ENCODE measurements around the gene AFF2.

The AFF2 gene

GRCh38 chrX:148500423-148501385 is at the start of gene AFF2:
AFF2 (plus strand) TSS chrX:148500617; CDS start chrX:148501098, 481 bp downstream.
- POLR2A ChIA-PET, result no interaction called here
- CTCF ChIA-PET, result no interaction called here
- DNase-seq (ENCODE audit: extremely low spot score), result peak; percentile 11
- no peak for TF ChIP-seq CTCF (IDR thresholded peaks at IDR 0.05; ENCODE audit: control extremely low read depth, extremely low read depth, low read depth, missing control alignments)

- DNase-seq (ENCODE audit: extremely low spot score), result no peak
- CTCF ChIA-PET, result no interaction called here
- POLR2A ChIA-PET, result no interaction called here
- no peak for TF ChIP-seq CTCF (IDR thresholded peaks at IDR 0.05; ENCODE audit: control extremely low read depth, extremely low read depth, low read depth, missing control alignments)
Observed at GRCh38 chrX:148457279-148457678, 43.1 kb upstream of the AFF2 start.

- peak; percentile 3 for DNase-seq (ENCODE audit: extremely low spot score)
- ChIA-PET POLR2A (no interaction called here), CTCF (no interaction called here)
- no peak for TF ChIP-seq CTCF (IDR thresholded peaks at IDR 0.05; ENCODE audit: control extremely low read depth, extremely low read depth, low read depth, missing control alignments)
Observed at GRCh38 chrX:148459343-148459742, 41.1 kb upstream of the AFF2 start.

- TF ChIP-seq CTCF (IDR thresholded peaks at IDR 0.05; ENCODE audit: control extremely low read depth, extremely low read depth, low read depth, missing control alignments), result no peak
- POLR2A ChIA-PET, result no interaction called here
- CTCF ChIA-PET, result no interaction called here
- DNase-seq (ENCODE audit: extremely low spot score), result no peak
Observed at GRCh38 chrX:148466292-148466691, 34.1 kb upstream of the AFF2 start.

GRCh38 chrX:148470324-148470723 is 30.1 kb upstream of the AFF2 start:
- ChIA-PET CTCF (no interaction called here), POLR2A (no interaction called here)
- DNase-seq (ENCODE audit: extremely low spot score), result no peak
- TF ChIP-seq CTCF (IDR thresholded peaks at IDR 0.05; ENCODE audit: control extremely low read depth, extremely low read depth, low read depth, missing control alignments), result no peak

- POLR2A ChIA-PET, result no interaction called here
- CTCF ChIA-PET, result no interaction called here
- no peak for TF ChIP-seq CTCF (IDR thresholded peaks at IDR 0.05; ENCODE audit: control extremely low read depth, extremely low read depth, low read depth, missing control alignments)
- no peak for DNase-seq (ENCODE audit: extremely low spot score)
Observed at GRCh38 chrX:148474030-148474429, 26.4 kb upstream of the AFF2 start.

Measured in GM10248 (cell line).